HUDEP-2 (cell line): ENCODE data around the gene CXCL6.

Experiments used
- DNase-seq, 76 experiments: peaks; one replicate each; lab custom pipeline; 2025; ENCODE audit not compliant: unreplicated experiment in 76 of 76; lab: John Stamatoyannopoulos, UW

CXCL6 gene

DNA sequence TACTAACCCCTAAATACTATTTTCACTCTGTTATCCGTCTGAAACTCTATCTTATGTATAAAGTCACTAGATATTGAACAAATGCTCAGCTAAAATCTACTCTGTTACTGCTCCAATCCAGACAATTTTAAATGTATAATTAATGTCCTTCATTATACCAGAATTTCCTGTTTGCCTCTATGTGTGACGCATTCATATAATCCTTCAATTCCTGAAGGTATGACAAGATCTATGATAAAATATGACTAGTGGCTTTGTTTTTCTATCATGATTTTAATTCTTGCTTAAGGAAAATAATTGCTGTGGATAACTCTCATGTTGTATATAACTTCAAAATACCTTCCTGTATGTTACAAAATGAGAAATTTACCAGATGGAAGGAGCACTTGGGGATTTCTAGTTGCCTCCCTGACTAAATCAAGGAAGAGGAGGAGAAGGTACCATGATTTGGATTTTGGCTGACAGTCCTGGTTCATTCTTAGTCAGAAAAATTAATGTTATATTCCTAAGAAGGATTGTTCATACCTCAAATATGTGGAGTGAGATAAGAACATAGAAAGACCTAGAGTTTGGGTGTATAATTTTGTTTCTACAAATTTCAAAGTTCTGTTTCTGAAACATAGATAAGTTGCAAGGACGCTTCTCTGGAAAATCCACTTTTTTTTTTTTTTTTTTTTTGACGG lies 4.9 kb downstream of the CXCL6 start:
- DNase-seq, result no peak

DNA sequence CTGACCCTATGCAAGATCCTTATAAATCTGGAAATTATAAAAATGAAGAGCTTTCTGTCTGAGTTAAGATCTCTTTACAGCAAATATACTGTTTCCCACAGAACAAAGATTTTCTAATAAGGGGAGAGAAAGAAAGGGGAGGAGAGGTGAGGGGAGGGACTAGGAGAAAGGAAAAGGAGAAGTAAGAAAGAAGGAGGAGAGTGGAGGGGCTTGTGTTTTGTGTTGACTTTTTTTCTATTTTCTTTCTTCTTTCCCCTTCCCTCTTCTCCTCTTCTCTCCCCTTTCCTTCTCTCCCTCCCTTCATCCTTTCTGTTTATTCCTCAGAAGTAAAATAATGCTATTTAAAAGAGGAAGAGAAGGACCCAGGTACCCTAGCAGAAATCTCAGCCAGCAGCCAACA lies 6.2 kb downstream of the CXCL6 start:
- no peak for DNase-seq

DNA sequence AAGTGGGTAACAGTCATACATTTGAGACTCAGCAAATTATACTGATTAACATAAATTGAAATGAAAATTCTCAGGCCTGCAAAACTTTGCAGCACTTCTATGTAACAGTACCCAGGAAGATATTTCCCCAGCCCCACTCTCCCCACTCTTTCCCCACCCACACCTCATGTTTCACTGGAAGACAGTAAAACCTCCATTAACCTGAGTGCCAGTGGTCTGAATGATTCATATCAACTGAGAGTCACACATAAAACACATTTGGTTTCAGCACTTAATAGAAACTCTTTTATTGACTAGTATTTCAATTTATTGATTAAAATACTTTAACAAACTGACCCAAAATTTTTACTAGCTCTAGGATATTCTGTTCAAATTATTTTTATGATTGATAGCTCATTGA lies 6.9 kb downstream of the CXCL6 start:
- DNase-seq, result no peak

DNA sequence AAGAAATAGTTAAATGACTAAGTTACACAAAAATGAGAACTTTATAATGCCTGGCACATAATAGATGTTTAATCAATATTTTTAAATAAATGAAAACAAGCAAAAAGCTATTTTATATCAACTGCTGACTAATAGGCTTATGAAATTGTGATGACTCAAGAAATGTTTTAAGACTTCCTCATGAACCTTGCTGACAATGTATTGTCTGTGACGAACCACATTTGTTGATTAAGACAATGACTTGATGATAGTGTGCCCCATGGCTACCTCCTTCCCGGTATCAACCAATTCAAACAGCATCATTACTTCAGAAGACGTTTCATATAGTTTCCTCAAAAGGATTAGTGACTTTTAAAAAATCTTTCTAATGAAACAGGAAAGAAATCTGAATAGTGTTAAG lies 7.9 kb downstream of the CXCL6 start:
- DNase-seq, result no peak

DNA sequence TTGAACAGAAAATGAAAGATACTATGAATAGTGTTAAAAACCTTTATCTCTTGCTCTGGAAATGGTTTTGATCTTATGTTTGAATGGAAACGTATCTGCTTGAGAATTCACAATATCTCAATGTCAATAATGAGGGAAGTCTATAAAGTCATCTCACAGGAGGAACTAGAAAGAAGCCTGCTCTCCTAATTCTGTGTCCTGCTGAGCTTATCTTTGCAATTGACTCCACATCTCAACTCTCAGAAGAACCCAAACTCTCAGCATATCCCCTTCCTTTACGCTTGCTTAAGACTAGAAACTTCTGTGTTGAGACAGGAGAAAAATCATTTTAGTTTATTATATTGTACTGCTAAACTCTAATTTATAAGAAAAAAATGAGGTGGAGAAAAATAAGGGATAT lies 8.3 kb downstream of the CXCL6 start:
- DNase-seq, result no peak

DNA sequence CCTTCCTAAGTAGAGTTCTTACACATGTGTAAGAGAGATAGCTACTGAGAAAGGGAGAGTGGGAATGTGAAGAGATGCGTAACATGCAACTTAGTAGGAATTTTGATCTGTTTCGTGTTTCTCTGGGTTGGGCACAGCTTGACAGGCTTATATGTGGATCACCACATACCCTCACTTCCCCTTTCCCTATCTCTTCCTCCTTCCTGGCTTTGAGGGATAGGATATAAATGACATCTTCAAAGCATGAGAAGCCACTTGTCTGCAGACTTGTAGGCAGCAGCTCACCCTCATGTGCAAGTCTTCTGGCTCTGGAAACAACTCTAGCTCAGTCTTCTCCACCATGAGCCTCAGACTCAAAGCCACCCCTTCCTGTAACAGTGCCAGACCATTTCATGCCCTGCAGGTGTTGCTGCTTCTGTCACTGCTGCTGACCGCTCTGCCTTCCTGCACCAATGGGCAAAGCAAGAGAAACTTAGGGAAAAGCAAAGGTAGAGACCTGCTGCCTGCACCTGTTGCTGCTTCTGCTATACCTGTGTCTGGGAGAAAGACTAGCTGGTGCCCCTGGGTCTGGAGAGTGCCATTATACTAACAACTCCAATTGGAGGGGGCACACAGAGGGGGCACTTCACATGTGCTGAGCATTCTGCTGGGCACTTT lies 11.2 kb downstream of the CXCL6 start:
- no peak for DNase-seq

DNA sequence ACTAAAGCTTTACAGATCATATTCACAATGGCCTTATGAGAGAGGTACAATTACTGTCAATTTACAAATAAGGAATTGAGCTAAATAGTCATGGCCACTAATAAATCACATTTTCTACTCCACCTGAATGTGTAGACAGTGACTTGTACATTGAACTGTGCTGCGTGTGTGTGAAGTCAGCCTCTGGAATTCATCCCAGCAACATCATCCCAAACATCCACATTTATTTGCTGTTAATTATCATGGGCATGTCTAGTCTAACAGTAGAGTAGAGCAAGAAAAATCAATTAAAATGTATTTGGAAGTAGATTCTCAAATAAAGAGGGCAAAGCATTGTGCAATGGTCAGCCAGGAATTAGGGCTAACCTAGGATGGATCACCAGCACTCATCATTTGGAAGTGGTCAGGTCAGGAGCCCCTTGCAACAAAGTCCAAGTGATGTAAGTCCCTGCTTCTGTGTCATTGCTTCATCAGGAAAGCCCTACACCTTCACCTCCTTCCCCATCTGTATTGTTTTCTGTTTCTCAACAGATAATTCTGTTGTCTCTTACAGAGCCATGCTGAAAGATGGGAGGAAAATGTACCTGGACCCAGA lies 11.8 kb downstream of the CXCL6 start:
- no peak for DNase-seq

DNA sequence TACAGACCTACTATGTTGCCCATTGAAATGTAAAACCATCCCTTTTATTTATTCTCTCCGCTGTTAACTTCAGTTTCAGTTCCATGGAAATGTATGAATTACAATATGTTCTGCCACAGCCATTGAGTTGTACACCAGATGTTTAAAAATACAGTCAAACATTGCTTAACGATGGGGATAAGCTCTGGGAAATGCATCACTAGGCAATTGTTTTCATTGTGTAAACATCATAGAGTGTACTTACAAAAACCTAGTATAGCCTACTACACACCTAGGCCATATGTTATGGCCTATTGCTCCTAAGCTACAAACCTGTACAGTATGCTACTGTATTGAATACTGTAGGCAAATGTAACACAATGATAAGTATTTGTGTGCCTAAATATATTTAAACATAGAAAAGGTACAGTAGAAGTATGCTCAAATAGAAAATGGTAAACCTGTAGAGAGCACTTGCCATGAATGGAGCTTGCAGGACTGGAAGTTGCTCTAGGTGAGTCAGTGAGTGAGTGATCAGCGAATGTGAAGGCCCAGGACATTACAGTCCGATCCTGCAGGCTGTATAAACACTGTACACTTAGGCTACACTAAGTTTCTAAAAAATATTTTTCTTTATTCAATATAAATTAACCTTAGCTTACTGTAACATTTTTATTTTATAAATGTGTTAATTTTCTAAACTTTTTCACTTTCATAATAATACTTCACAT lies 13.9 kb downstream of the CXCL6 start:
- DNase-seq, result no peak

DNA sequence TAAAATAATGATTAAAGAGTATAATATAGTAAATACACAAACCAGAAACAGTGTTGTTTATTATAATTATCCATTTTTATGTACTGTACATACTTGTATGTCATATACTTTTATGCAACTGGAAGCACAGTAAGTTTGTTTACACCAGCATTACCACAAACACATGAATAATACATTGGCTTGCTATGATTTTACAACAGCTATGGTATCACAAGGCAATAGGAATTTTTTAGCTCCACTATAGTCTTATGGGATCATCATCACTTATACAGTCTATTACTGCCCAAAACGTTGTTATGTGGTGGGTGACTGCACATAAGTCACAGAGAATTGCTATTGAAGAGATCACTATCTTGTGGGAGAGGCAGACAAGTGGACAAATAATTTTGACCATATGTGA lies 14.8 kb downstream of the CXCL6 start:
- no peak for DNase-seq

DNA sequence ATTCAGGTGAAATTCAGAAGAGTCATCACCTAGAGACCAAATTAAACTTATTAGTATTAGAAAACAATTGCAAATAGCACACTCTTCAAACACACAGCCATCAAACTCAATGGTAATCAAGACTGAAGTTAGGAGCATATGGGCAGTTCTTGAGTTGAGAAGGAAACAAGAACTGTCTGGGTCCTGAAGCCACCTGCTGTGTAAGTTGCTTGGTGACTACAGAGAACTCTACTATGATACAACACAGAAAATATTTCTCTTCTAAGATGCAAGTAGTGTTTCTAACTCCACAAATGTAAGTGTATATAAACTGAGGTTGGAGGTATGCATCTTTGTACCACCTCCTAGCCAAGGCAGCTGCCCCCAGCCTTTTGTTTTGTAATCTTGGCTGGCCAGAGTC lies 16.3 kb downstream of the CXCL6 start:
- DNase-seq, result no peak

DNA sequence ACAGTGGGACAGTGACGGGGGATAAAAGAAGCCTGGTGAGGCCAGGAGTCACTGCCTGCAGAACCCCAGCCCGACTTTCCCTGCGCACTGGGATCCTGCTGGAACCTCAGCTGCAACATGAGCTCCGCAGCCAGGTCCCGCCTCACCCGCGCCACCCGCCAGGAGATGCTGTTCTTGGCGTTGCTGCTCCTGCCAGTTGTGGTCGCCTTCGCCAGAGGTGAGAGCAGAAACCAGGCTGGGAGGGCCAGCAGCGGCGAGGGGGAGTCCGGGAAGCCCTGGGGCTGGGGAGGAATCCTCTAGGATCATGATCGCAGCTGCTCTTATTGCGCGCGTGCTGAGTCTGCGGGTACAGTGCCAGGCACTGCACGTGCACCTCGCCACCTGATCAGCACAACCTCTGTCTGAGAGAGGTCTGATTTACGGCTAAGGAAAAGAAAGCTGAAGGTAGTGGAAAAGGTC lies 16.8 kb downstream of the CXCL6 start, which contains the start of gene PF4V1:
PF4V1 (plus strand) TSS at position 51 of the 459 bp plus-strand sequence; CDS start at position 118, 67 bp downstream.
- DNase-seq, result no peak

DNA sequence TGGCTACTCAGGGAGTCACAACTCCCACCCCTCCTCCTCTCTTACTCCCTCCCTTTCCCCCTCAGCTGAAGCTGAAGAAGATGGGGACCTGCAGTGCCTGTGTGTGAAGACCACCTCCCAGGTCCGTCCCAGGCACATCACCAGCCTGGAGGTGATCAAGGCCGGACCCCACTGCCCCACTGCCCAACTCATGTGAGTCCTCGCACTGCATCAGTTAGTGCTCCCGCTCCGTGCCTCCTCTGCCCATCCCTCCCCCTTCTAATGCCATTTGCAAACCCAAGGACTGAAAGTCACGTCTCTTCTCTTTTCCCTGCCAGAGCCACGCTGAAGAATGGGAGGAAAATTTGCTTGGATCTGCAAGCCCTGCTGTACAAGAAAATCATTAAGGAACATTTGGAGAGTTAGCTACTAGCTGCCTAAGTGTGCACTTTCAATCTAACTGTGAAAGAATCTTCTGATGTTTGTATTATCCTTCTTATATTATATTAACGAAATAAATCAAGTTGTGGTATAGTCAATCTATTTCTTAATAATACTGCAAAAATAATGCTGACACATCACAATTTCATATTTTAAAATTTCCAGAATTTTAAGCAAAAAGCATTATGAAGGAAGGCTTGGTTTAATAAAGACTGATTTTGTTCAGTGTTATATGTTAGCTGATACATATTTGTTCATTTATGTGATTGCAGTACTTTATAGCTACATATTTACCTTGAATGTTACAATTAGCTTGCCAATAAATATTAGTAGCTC lies 17.4 kb downstream of the CXCL6 start:
- DNase-seq, result no peak

DNA sequence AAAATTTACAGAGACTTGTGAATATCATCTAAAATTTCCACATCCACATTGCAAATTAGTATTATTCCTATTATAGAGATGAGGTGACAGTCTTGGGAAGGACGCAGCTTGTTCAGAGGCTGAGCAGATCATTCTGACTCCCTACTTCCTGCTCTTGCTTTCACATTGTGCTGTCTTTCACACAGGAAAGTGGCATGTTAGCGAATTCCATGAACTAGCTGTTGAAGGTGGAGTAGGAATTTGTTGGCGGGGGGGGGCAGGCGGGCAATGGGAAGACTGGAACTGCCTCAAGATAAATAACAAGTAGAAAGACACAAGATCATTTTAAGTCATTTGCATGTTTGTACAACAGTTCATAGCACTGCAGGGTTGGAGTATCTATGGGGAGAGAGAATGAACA lies 18.9 kb downstream of the CXCL6 start:
- DNase-seq, result no peak

DNA sequence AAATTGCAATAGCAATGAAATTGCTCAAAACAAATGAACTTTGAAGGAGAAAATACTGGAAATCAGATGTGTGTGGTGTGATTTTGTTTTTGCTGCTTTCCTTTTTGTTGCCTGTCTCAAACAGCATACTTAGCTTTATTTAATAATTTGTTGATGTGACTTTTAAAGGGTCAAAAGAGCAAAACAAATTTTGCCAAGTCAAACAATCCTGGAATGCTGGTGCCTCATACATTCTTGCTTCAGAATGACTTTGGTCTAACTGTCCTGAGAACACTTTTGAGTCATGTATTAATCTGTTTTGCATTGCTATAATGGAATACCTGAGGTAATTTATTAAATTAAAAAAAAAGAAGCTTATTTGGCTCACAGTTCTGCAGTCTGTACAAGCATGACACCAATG lies 20.0 kb downstream of the CXCL6 start:
- no peak for DNase-seq

DNA sequence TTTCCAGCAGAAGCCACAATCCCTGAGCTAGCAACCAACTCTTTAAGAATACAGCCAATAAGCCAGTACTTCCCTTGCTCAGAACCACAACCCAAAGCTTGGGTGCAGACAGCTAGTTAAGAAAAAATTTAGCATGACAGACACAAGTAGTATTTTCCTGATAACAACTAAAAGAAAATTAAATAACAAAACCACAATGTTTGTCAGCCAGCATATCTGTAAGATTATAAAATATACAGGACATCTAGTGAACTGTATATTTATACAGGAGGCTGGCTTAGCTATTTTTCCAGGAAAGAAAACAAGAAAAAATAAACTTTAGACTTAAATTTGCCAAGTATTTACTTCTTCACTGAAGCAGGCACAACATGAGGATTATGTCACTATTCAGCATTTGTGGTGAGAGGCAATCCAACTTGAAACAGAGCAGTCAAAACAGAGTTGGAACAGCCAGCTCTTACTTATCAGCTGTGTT lies 23.2 kb downstream of the CXCL6 start:
- DNase-seq, result no peak

DNA sequence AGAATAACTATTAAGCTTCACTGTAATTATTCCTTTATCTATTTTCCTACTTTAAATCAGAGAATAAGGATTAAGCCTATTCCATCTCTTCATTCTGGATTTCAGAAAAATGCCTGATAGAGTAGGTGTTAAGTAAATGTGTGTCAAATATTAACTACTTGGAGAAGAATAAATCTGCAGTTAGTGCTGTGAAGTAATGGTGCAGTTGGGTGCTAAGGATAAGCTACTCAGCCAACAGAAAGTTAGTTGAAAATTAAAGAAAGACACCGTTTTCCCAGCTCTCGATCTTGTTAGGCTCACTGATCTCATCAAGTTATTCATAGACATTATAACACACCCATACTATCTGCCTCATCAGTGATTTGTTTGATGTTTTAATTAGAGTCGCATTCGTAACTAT lies 23.7 kb downstream of the CXCL6 start:
- DNase-seq, result no peak

DNA sequence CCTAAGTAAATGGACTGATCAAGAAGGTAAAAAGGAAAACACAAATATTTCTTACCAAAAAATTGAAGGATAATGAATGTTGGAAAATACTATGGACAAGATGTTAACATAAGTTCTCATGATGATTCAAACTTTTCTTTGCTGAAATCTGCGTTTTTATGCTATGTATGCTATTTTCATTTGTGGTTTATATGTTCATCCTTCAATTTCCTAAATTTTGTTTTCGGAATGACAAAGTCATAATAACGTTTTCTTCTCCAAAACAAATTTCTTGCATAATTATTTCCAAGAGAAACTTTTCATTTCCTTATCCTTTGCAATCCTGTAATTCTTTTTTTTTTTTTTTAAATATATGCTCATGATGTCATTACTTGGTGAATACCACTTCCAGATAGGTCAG lies 24.4 kb downstream of the CXCL6 start:
- no peak for DNase-seq

DNA sequence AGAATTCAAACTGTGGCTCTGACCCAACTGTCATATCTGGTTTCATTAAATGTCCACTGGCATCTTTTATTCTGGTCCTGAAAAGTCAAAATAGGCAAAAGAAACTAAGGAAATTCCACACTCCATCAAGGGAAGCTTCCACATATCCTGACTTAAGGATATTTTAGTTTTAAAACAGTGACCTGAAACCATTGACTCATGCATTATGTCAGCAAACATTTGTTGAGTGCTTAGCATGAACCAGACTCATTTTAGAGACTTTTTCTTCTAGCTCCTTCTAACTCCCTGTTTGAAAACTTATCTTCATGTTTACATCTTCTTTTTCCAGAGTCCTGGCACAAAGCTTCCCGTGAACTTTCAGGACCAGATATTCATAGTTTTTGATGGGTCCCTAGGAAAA lies 25.8 kb downstream of the CXCL6 start:
- no peak for DNase-seq

DNA sequence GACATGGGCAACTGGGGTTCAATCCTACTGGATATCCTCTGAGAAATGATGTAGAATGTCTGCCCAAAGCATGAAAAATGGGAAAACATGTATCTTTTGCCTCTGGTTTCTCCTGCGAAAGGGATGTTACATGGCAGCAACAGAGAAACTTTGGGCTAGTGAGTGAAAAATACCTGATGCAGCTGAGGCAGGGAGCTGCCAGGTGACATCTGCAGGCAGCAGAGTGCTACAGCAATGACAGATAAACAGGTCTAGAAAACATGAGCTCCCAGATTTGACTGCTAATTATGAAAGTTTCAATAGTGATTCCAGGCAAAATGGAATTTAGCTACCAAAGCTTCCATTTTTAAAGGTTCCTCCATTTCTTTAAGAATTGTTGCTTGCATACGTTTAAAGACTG lies 27.9 kb downstream of the CXCL6 start:
- DNase-seq, result no peak

DNA sequence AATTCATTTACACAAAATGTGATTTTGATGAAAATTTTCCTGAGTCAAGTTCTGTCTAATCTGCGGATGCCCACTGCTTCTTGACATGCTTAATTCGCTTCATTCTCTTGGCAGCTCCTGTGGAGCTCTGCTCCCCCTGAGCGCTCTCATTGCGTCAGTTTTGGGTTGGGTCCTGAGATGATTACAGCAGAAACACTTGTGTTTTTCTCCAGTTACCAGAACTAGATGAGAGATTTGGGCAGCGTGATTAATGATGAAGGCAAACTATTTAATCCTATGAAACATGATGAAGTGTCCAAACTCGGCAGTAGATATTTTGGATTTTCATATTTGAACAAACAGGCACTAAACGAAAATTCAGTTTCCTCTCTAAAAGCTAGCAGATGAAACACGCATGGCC lies 28.5 kb downstream of the CXCL6 start:
- no peak for DNase-seq
